GM12878 (cell line): Measurements from ENCODE around the gene OR6K6.

Experiments used
- CBFB ChIP-seq: IDR thresholded peaks from 2 replicates; pipeline ENCODE4 v1.6.1; 2016; ENCODE audit warnings: antibody characterized with exemption, low read depth
- EZH2 ChIP-seq: IDR thresholded peaks from 2 replicates; pipeline ENCODE4 v1.6.1; 2012; ENCODE audit warnings: low read depth, mild to moderate bottlenecking, control low read depth, inconsistent platforms, low read length, borderline replicate concordance; ENCODE audit not compliant: control insufficient read depth
- NFYB ChIP-seq: IDR thresholded peaks from 2 replicates; pipeline ENCODE4 v1.6.1; 2011; ENCODE audit warnings: low read depth, mild to moderate bottlenecking, low read length, improper control_type of control experiment, moderate library complexity; ENCODE audit not compliant: insufficient read depth
- POLR2A ChIP-seq: IDR thresholded peaks from 2 replicates; pipeline ENCODE4 v1.6.1; 2011; ENCODE audit warnings: low read depth, mild to moderate bottlenecking, low read length
- SP1 ChIP-seq: IDR thresholded peaks from one replicate; pipeline ENCODE4 v1.6.1; 2011; ENCODE audit warnings: low read depth, low read length
- ZNF217 ChIP-seq: fragments of 450-650 bp; IDR thresholded peaks from 2 replicates; pipeline ENCODE4 v1.6.1; 2017; ENCODE audit warnings: antibody characterized with exemption, mild to moderate bottlenecking
- TF ChIP-seq, protein P1 (sequence below), 3 experiments: IDR thresholded peaks in 2 of 3; conservative IDR thresholded peaks in 1 of 3; 2 replicates each; pipeline ENCODE4 v1.5.1; 2011; ENCODE audit warnings: low read depth in 3 of 3, low read length in 3 of 3, mild to moderate bottlenecking in 3 of 3, control low read depth in 2 of 3, moderate library complexity in 2 of 3, inconsistent platforms in 1 of 3, mixed read lengths in 1 of 3; ENCODE audit not compliant: control insufficient read depth in 2 of 3, insufficient read depth in 1 of 3; ENCODE audit errors: extremely low read depth in 1 of 3

DNA sequence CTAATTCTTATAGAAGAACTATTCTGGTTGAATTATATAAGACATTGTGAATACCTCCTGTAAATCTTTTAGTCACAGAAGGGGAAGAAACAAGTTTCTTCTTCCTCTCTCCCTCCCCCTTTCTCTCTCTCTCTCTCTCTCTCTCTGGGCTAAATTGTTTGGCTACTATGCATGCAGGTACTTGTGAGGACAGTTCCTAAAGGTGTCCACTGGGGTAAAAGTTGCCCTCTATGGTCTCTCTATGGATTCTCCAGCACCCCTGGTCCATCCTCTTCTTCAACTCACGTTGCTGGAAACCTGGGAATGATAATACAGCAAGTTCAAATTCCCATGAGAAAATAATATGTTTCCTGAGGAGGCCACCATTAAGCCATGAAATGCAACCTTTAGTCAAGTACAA, 39.8 kb upstream of the OR6K6 start:
- no peak for TF ChIP-seq NFYB
- TF ChIP-seq EZH2, result no peak
- no peak for TF ChIP-seq SP1
- TF ChIP-seq CBFB, result no peak
- TF ChIP-seq, protein P1, sequence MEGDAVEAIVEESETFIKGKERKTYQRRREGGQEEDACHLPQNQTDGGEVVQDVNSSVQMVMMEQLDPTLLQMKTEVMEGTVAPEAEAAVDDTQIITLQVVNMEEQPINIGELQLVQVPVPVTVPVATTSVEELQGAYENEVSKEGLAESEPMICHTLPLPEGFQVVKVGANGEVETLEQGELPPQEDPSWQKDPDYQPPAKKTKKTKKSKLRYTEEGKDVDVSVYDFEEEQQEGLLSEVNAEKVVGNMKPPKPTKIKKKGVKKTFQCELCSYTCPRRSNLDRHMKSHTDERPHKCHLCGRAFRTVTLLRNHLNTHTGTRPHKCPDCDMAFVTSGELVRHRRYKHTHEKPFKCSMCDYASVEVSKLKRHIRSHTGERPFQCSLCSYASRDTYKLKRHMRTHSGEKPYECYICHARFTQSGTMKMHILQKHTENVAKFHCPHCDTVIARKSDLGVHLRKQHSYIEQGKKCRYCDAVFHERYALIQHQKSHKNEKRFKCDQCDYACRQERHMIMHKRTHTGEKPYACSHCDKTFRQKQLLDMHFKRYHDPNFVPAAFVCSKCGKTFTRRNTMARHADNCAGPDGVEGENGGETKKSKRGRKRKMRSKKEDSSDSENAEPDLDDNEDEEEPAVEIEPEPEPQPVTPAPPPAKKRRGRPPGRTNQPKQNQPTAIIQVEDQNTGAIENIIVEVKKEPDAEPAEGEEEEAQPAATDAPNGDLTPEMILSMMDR (IDR thresholded peaks at IDR 0.05 in 2 of 3, conservative IDR thresholded peaks at IDR 0.05 in 1 of 3; ENCODE audit: control insufficient read depth in 2 of 3, extremely low read depth in 1 of 3, insufficient read depth in 1 of 3, low read depth in 3 of 3, low read length in 3 of 3), result no peak
- no peak for TF ChIP-seq ZNF217
- no peak for TF ChIP-seq POLR2A
